ENCODE measurements around the gene RANGRF. TPM values are rescaled to one million over a fixed set of nuclear protein-coding genes. Genes with fewer than 3 reads are reported as not detected.

The RANGRF gene
- total and polyA plus RNA-seq, 10 donors: 18.9 to 55.9 (median 23.1) TPM

DNA sequence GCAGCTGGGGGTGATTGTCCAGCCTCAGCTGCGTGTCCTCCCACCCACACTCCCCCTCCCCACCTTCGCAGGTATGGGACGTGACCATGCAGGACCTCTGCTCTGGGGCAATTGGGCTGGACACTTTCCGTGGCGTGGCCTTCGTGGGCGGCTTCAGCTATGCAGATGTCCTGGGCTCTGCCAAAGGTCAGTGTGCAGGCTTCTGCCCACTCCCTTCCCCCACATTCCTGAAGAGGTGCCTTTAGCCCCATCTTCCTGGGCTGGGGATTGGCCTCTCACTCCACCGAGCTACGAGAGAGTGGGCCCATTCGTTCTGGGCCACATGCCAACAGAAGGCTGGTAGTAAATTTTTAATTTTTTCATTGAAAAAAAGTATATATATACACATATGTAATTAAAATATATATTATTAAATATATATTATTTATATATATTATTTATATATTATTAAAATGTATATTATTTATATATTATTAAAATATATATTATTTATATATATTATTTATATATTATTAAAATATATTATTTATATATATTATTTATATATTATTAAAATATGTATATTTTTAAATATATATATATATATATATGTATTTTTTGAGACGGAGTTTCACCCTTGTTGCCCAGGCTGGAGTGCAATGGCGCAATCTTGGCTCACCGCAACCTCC is 20.9 kb upstream of the RANGRF start:
- no peak overlapping the region for H3K27ac ChIP-seq
- no peak overlapping the region for H3K4me3 ChIP-seq
- H3K27me3 ChIP-seq (replicated peaks in 1 of 7): no peaks in the 10 kb centered on the region
- H3K4me1 ChIP-seq: no peaks in the 10 kb centered on the region
- intact Hi-C loops (cut with DNase I; ENCODE audit: low total_unique reads): no loop called here
- WGBS, 5 donors: 89 to 96% (median 94%) methylated on average over 11 to 13 of the region's 13 CpGs
- no peak for DNase-seq
- no peaks in the 10 kb centered on the region for H3K9me3 ChIP-seq
- TF ChIP-seq POLR2A (IDR thresholded peaks at IDR 0.05): no peak
- no peak for TF ChIP-seq POLR2AphosphoS5 (IDR thresholded peaks at IDR 0.05)
- TF ChIP-seq, protein P1, sequence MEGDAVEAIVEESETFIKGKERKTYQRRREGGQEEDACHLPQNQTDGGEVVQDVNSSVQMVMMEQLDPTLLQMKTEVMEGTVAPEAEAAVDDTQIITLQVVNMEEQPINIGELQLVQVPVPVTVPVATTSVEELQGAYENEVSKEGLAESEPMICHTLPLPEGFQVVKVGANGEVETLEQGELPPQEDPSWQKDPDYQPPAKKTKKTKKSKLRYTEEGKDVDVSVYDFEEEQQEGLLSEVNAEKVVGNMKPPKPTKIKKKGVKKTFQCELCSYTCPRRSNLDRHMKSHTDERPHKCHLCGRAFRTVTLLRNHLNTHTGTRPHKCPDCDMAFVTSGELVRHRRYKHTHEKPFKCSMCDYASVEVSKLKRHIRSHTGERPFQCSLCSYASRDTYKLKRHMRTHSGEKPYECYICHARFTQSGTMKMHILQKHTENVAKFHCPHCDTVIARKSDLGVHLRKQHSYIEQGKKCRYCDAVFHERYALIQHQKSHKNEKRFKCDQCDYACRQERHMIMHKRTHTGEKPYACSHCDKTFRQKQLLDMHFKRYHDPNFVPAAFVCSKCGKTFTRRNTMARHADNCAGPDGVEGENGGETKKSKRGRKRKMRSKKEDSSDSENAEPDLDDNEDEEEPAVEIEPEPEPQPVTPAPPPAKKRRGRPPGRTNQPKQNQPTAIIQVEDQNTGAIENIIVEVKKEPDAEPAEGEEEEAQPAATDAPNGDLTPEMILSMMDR (IDR thresholded peaks at IDR 0.05 in 8 of 11, conservative IDR thresholded peaks at IDR 0.05 in 3 of 11): no peak
- peaks cover 2 to 75% (median 60%) of the 10 kb centered on the region in 6 donors for H3K36me3 ChIP-seq

DNA sequence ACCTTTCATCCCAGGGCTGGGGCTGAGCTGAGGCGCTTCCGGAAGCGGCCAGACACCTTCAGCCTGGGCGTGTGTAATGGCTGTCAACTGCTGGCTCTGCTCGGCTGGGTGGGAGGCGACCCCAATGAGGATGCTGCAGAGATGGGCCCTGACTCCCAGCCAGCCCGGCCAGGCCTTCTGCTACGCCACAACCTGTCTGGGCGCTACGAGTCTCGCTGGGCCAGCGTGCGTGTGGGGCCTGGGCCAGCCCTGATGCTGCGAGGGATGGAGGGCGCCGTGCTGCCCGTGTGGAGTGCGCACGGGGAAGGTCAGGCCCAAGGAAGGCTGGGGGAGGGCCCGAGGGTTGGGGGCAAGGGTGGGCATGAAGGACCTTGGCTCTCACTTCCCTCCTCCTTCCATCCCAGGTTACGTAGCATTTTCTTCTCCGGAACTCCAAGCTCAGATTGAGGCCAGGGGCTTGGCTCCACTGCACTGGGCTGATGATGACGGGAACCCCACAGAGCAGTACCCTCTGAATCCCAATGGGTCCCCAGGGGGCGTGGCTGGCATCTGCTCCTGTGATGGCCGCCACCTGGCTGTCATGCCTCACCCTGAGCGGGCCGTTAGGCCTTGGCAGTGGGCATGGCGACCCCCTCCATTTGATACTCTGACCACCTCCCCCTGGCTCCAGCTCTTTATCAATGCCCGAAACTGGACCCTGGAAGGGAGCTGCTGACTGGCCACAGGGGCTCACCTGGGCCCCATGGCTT is 19.7 kb upstream of the RANGRF start:
- no peak for DNase-seq
- intact Hi-C loops (cut with DNase I; ENCODE audit: low total_unique reads): no loop called here
- H3K27ac ChIP-seq: no peak overlapping the region
- H3K4me3 ChIP-seq: no peak overlapping the region
- peaks cover 2 to 64% (median 49%) of the 10 kb centered on the region in 6 donors for H3K36me3 ChIP-seq
- no peaks in the 10 kb centered on the region for H3K27me3 ChIP-seq (replicated peaks in 1 of 7)
- no peaks in the 10 kb centered on the region for H3K4me1 ChIP-seq
- TF ChIP-seq POLR2AphosphoS5 (IDR thresholded peaks at IDR 0.05): no peak
- no peak for TF ChIP-seq POLR2A (IDR thresholded peaks at IDR 0.05)
- TF ChIP-seq, protein P1 (IDR thresholded peaks at IDR 0.05 in 8 of 11, conservative IDR thresholded peaks at IDR 0.05 in 3 of 11): no peak
- 91 to 96% (median 94%) methylated on average over 28 to 29 of the region's 29 CpGs for WGBS, 5 donors
- H3K9me3 ChIP-seq: no peaks in the 10 kb centered on the region

DNA sequence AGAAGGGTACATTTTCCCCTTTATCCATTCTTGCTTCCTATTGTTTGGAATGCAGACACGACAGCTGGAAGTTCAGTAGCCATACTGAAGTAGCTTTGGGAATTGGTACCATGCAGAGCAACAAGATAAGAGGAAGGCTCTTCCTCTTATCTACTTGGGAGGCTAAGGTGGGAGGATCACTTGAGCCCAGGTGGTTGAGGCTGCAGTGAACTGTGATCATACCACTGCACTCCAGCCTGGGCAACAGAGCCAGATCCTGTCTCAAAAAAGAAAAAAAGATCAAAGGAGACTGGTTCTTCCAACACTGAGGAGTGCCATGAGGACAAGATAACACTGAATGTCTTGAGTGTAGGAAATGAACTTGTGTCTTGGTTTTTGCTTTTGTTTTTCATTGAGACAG is 16.0 kb upstream of the RANGRF start:
- Histone ChIP-seq H3K36me3 (peaks cover 0 to 27% (median 15%) of the 10 kb centered on the region in 6 donors), H3K27ac (no peak overlapping the region), H3K27me3 (replicated peaks in 1 of 7) (no peaks in the 10 kb centered on the region), H3K9me3 (no peaks in the 10 kb centered on the region), H3K4me1 (no peaks in the 10 kb centered on the region), H3K4me3 (no peak overlapping the region)
- DNase-seq: no peak
- intact Hi-C loops (cut with DNase I; ENCODE audit: low total_unique reads): no loop called here
- WGBS, 5 donors: 89 to 96% (median 95%) methylated on average over 1 of the region's 1 CpG
- TF ChIP-seq POLR2A (IDR thresholded peaks at IDR 0.05) (no peak), POLR2AphosphoS5 (IDR thresholded peaks at IDR 0.05) (no peak)
- TF ChIP-seq, protein P1 (IDR thresholded peaks at IDR 0.05 in 8 of 11, conservative IDR thresholded peaks at IDR 0.05 in 3 of 11): no peak

DNA sequence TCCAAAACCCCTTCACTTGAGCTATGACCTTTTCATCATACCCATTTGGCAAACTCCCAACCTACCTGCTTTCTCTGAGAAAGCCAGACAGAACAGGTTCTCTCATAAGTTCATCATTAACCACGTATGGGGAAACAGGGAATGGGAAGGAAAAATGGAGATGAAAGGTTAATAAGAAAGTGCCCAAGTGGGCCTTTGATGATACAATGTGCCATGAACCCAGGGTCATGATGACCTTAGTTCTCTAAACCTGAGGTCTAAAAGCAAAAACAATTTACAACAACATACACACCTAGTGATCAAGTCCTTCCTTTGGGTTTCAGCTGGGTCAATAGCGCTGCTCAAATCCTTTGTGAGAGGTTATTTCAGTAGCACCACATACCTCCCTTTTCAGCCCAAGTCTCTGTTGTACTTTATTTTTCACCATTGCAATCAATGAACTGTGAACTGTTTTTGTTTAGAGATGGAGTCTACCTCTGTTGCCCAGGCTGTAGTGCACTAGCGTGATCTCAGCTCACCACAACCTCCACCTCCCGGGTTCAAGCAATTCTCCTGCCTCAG is 14.5 kb upstream of the RANGRF start:
- intact Hi-C loops (cut with DNase I; ENCODE audit: low total_unique reads): no loop called here
- no peaks in the 10 kb centered on the region for H3K4me1 ChIP-seq
- TF ChIP-seq POLR2A (IDR thresholded peaks at IDR 0.05) (no peak), POLR2AphosphoS5 (IDR thresholded peaks at IDR 0.05) (no peak)
- TF ChIP-seq, protein P1 (IDR thresholded peaks at IDR 0.05 in 8 of 11, conservative IDR thresholded peaks at IDR 0.05 in 3 of 11): no peak
- no peak for DNase-seq
- H3K9me3 ChIP-seq: no peaks in the 10 kb centered on the region
- WGBS, 5 donors: 85 to 93% (median 92%) methylated on average over 4 of the region's 4 CpGs
- no peak overlapping the region for H3K4me3 ChIP-seq
- no peaks in the 10 kb centered on the region for H3K27me3 ChIP-seq (replicated peaks in 1 of 7)
- H3K36me3 ChIP-seq: peaks cover 0 to 17% (median 7%) of the 10 kb centered on the region in 6 donors
- H3K27ac ChIP-seq: no peak overlapping the region

Measured in spleen (tissue), 11 donors.